Activated naive CD4-positive, alpha-beta T cell treated with anti-CD3 and anti-CD28 coated beads, Interleukin-2, amount 10 ng/mL, durations not matched to agents 7 days and 5 days (primary cell): ENCODE results near the gene SLAMF1.
A peak's percentile ranks its signal among the peaks of the same experiment; 100 is the strongest.

ENCODE experiments used
- CTCF ChIA-PET: fragments of 350-600 bp; sonication (Branson Sonifier 250); formaldehyde crosslinking; loops from one replicate; lab custom pipeline; 2021; ENCODE audit warnings: antibody characterized with exemption; lab: Charles Lee
- DNase-seq: peaks from one replicate; pipeline ENCODE4 v3.0.0-alpha.2; 2020
- H3K27ac Mint-ChIP-seq: one replicate; pipeline ENCODE4 v1.8.0; 2021; ENCODE audit warnings: mild to moderate bottlenecking, moderate library complexity, mixed read lengths
- H3K27me3 Mint-ChIP-seq: one replicate; pipeline ENCODE4 v1.8.0; 2021; ENCODE audit warnings: mild to moderate bottlenecking, mixed read lengths
- H3K36me3 Mint-ChIP-seq: one replicate; pipeline ENCODE4 v1.8.0; 2021; ENCODE audit warnings: mixed read lengths
- H3K4me1 Mint-ChIP-seq: one replicate; pipeline ENCODE4 v1.8.0; 2021; ENCODE audit warnings: mixed read lengths
- H3K4me3 Mint-ChIP-seq: one replicate; pipeline ENCODE4 v1.8.0; 2021; ENCODE audit warnings: mild to moderate bottlenecking, moderate library complexity, mixed read lengths
- H3K9me3 Mint-ChIP-seq: one replicate; pipeline ENCODE4 v1.8.0; 2021; ENCODE audit warnings: mixed read lengths

Gene SLAMF1

DNA sequence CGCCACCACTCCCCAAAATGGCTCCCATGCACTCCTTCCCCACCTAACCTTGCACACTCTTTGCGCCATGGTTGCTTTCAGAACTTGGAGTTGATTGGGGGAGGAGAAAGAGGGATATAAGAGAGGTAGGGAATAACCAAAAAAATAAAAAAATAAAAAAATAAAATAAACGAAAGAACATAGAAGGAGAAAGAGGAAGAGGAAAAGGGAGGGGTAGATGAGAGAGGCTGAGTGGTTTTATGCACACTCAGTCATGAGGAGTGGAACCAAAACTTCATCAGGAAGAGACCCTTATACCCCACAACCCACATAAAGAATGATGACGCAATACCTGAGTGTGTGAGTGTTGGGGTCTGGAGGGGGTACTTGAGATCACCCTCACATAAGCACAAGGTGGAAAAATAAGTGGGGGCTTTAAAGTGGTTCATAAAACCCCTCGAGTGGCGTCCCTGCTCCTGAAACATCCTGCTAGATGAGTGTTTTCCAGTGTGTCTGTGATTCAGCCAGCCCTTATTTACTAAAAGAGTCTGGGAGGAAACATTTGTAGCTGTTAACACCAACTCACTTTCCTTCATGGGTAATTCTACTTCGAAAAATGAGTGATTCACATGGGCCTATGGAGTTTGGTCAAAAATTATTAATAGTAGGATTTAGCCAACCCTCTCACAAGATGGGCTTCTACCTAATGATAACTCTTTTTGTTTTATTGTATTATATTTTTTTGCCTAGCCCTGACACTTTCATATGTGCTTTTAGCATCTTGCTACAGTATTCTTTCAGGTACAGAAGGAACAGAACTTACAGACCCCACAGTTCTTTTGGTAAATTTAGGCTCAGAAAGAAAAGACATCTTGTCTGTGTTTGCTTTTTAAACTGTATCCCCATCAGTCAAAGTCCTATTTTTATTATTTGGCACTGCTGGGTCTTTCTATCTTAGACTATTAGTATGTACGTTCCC lies 5.2 kb downstream of the SLAMF1 start:
- peaks cover 84% of the 10 kb centered on the region for H3K4me1 Mint-ChIP-seq
- H3K4me3 Mint-ChIP-seq, result peak overlapping the region; percentile 89
- H3K9me3 Mint-ChIP-seq, result no peaks in the 10 kb centered on the region
- H3K27me3 Mint-ChIP-seq, result no peaks in the 10 kb centered on the region
- peak overlapping the region; percentile 92 for H3K27ac Mint-ChIP-seq
- CTCF ChIA-PET, result interaction anchor here (1.2 to 2.5 kb wide), 5 partner anchors 13 to 33 kb away, joined by 3 to 23 read pairs (median 4); no protein-coding TSS in a partner anchor
- no peak for DNase-seq
- peaks cover 73% of the 10 kb centered on the region for H3K36me3 Mint-ChIP-seq

DNA sequence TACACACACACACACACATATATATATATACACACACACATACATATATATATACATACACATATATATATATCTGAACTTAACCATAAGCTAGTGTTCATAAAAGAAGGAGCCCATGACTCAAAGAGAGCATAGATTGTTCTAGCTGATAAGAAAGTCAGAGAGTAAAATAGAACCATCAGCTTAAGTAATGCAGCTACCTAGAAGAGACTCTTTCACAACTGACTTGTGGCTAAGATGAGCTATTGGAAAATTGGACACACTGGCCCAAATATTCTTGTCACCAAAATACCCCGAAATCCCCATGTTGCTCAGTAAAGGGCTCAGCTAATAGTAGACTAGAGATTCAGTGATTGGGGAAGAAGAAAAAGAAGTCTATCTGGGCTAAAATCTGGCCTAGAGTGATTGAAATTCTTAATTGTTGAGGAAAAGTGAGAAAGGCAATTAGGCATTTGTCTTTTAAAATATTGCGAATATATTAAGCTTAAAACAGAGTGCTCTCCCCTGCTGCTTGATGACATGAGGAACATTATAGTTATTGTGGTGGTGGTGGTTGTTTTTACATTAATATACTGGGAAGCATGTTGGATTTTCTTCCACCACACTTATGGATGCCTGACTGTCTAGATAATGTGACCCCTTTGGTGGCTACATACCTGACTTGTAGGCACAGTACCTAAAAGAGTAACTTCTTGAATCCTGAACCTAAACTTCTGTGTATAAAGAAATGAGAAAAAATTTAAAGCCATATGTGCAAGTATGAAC lies 6.3 kb downstream of the SLAMF1 start:
- no peaks in the 10 kb centered on the region for H3K9me3 Mint-ChIP-seq
- CTCF ChIA-PET, result interaction anchor here (0.7 to 2.5 kb wide), 9 partner anchors 12 to 41 kb away, joined by 3 to 23 read pairs (median 4); no protein-coding TSS in a partner anchor
- peaks cover 94% of the 10 kb centered on the region for H3K4me1 Mint-ChIP-seq
- H3K36me3 Mint-ChIP-seq, result peaks cover 78% of the 10 kb centered on the region
- no peak for DNase-seq
- H3K27ac Mint-ChIP-seq, result peak overlapping the region; percentile 92
- H3K27me3 Mint-ChIP-seq, result no peaks in the 10 kb centered on the region
- H3K4me3 Mint-ChIP-seq, result peak overlapping the region; percentile 89

DNA sequence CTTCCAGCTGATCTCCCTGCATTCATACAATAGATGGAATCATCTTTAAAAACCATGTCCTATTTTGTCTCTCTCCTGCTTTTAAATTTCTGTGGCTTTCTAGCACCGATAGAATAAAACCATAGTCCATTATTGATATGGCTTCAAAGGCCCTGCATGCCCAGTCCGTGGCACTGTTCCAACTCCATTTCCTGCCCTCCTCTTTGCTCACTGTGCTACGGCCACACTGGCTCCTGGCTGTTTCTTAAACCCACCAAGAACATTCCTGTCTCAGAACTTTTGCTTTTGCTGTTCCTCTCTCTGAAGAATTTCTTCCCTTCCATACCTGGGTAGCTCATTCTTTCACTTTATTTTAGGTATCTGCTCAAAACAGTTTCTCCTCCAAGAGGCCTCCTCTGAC lies 7.2 kb downstream of the SLAMF1 start:
- Mint-ChIP-seq H3K4me3 (peak overlapping the region; percentile 68), H3K9me3 (no peaks in the 10 kb centered on the region), H3K27me3 (no peaks in the 10 kb centered on the region), H3K4me1 (peaks cover 96% of the 10 kb centered on the region), H3K27ac (peak overlapping the region; percentile 94), H3K36me3 (peaks cover 77% of the 10 kb centered on the region)
- no peak for DNase-seq
- CTCF ChIA-PET, result interaction anchor here (0.7 to 2.5 kb wide), 7 partner anchors 12 to 42 kb away, joined by 3 to 23 read pairs (median 4); no protein-coding TSS in a partner anchor

DNA sequence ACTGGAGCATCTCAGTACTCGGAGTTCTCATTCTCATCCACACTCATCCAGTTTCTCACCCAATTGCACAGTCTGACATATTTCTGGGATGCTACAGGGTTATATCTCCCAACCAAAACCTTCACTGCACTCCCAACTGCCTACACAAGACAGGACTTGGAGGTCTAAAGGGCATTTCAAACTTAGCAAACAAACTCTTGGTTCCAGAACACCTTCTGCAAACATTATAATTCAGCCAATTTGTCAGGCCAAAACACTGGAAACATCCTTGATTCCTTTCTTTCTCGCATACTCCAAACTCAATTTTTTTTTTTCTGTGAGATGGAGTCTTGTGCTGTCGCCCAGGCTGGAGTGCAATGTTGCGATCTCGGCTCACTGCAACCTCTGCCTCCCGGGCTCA lies 7.9 kb downstream of the SLAMF1 start:
- Mint-ChIP-seq H3K9me3 (no peaks in the 10 kb centered on the region), H3K36me3 (peaks cover 77% of the 10 kb centered on the region), H3K27me3 (no peaks in the 10 kb centered on the region), H3K27ac (peak overlapping the region; percentile 94), H3K4me1 (peaks cover 96% of the 10 kb centered on the region), H3K4me3 (peak overlapping the region; percentile 68)
- CTCF ChIA-PET, result interaction anchor here (1.9 to 2.5 kb wide), 2 partner anchors 11 to 16 kb away, joined by 9 to 23 read pairs; no protein-coding TSS in a partner anchor
- DNase-seq, result no peak

DNA sequence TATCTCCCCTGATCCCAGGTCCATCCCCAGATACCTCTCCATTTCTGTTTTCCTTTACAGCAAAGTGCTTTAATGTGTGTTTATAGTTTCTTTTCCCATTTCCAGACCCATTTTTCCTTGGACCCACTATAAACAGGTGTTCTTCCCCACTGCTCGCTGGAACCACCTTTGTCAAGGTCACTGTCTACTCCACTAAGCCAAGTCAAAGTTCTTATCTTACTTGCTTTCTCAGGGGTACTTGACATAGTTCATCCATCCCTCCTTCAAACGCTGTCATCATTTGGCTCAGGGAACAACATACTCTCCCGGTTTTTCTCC lies 8.3 kb downstream of the SLAMF1 start:
- no peaks in the 10 kb centered on the region for H3K9me3 Mint-ChIP-seq
- no peaks in the 10 kb centered on the region for H3K27me3 Mint-ChIP-seq
- peaks cover 80% of the 10 kb centered on the region for H3K36me3 Mint-ChIP-seq
- CTCF ChIA-PET, result interaction anchor here (1.0 to 2.5 kb wide), 2 partner anchors 10 to 36 kb away, joined by 4 to 23 read pairs; no protein-coding TSS in a partner anchor
- peak overlapping the region; percentile 94 for H3K27ac Mint-ChIP-seq
- no peak for DNase-seq
- H3K4me1 Mint-ChIP-seq, result peaks cover 96% of the 10 kb centered on the region
- H3K4me3 Mint-ChIP-seq, result peak overlapping the region; percentile 68

DNA sequence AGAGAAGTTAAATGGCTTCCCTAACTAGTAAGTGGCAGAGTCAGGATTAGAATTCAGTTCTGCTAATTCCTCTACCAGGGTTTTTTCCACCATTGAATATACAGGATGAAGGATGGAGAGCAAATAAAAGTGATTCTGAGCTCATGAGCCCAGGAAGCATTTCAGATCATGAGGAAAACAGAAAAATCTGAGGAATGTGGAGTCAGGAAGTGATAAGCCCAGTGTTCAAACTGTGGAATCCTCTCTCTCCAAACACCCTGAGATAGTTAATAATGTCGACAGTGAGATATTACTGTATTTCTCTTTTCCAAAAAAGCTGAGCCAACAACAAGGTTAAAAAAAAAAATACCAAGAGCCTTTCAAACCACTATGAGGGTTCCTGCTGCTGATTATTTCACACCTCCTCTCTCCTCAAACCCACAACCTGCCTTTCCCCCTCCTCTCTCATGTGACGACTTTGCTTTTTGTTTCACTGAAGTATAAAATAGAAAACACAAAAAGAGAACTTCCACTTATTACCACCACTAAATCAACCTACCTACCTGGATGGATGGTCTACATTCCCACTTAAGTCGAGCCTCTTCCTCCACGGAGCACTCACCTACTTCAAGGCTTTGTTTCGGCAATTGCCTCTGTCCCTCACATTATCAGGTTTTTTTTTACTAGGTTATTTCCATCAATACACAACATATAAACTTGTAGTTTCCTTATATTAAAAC lies 8.9 kb downstream of the SLAMF1 start:
- peak overlapping the region; percentile 68 for H3K4me3 Mint-ChIP-seq
- CTCF ChIA-PET, result interaction anchor here (1.0 kb wide), 1 partner anchor 37 kb away, joined by 4 read pairs; no protein-coding TSS in a partner anchor
- H3K4me1 Mint-ChIP-seq, result peaks cover 96% of the 10 kb centered on the region
- no peaks in the 10 kb centered on the region for H3K9me3 Mint-ChIP-seq
- H3K27me3 Mint-ChIP-seq, result no peaks in the 10 kb centered on the region
- DNase-seq, result peak; percentile 70
- peaks cover 80% of the 10 kb centered on the region for H3K36me3 Mint-ChIP-seq
- peak overlapping the region; percentile 94 for H3K27ac Mint-ChIP-seq

DNA sequence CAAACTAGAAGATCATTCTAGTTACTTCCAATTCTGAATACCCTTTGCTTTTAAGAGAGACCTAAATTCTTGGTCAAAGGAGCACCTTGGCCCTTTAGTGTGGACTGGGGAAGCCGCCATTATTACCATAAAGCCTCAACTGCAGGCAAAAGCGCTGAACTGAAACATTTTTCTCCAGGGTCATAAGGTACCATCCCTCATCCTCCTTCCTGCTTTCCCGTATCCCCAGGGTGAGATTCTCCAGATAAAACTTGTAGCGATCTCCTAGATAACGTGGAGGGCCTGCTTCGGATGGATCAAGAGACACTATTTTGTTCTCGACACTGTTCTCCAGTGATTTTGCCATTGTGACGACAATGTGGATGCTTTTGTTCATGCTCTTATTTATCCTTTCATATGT lies 9.8 kb downstream of the SLAMF1 start:
- peak overlapping the region; percentile 68 for H3K4me3 Mint-ChIP-seq
- H3K27ac Mint-ChIP-seq, result peak overlapping the region; percentile 94
- H3K27me3 Mint-ChIP-seq, result no peaks in the 10 kb centered on the region
- no peak for DNase-seq
- no peaks in the 10 kb centered on the region for H3K9me3 Mint-ChIP-seq
- CTCF ChIA-PET, result no interaction called here
- peaks cover 94% of the 10 kb centered on the region for H3K4me1 Mint-ChIP-seq
- peaks cover 77% of the 10 kb centered on the region for H3K36me3 Mint-ChIP-seq

DNA sequence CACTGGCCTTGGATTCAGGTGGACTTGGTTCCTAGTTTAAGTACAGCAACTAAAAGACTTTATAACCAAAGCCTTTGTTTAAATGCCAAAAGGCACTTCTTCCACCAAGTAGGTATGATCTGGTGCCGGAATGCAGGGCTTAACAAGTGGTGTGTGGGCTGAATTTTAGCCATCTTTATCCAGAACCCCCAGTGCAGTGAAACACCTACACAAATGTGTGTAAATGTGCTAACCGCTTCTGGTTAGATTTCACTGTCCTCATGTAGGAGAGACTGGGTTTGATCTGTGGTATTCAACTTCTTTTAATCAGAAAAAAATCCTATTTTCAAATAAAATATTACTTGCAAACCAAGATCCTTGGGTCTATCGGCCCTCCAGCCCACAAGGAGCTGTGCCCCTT lies 10.3 kb downstream of the SLAMF1 start:
- CTCF ChIA-PET, result no interaction called here
- peaks cover 82% of the 10 kb centered on the region for H3K36me3 Mint-ChIP-seq
- H3K27ac Mint-ChIP-seq, result peak overlapping the region; percentile 11
- H3K4me3 Mint-ChIP-seq, result no peak overlapping the region
- no peaks in the 10 kb centered on the region for H3K9me3 Mint-ChIP-seq
- H3K27me3 Mint-ChIP-seq, result no peaks in the 10 kb centered on the region
- no peak for DNase-seq
- H3K4me1 Mint-ChIP-seq, result peaks cover 94% of the 10 kb centered on the region

DNA sequence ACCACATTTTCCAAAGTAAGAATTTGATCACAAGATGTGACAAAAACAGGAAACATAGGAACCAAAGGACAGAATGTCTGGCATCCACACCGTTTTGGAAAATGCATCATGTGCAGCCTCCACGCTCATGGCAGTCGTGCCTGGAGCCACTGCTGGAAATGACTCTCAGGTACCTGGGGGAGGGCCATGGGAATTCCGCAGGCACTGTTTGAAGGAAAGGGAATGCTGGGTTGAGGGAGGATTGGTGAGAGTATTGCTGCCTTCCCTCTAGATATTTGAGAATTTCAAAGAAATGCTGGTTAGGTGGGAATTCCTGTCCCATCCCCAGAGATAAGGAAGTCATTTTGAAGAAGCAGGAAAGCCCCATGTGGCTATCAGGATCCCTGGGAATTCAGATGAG lies 10.8 kb downstream of the SLAMF1 start:
- peaks cover 86% of the 10 kb centered on the region for H3K36me3 Mint-ChIP-seq
- no peak overlapping the region for H3K27ac Mint-ChIP-seq
- H3K27me3 Mint-ChIP-seq, result no peaks in the 10 kb centered on the region
- H3K4me1 Mint-ChIP-seq, result peaks cover 94% of the 10 kb centered on the region
- H3K4me3 Mint-ChIP-seq, result no peak overlapping the region
- H3K9me3 Mint-ChIP-seq, result no peaks in the 10 kb centered on the region
- CTCF ChIA-PET, result no interaction called here
- DNase-seq, result no peak

DNA sequence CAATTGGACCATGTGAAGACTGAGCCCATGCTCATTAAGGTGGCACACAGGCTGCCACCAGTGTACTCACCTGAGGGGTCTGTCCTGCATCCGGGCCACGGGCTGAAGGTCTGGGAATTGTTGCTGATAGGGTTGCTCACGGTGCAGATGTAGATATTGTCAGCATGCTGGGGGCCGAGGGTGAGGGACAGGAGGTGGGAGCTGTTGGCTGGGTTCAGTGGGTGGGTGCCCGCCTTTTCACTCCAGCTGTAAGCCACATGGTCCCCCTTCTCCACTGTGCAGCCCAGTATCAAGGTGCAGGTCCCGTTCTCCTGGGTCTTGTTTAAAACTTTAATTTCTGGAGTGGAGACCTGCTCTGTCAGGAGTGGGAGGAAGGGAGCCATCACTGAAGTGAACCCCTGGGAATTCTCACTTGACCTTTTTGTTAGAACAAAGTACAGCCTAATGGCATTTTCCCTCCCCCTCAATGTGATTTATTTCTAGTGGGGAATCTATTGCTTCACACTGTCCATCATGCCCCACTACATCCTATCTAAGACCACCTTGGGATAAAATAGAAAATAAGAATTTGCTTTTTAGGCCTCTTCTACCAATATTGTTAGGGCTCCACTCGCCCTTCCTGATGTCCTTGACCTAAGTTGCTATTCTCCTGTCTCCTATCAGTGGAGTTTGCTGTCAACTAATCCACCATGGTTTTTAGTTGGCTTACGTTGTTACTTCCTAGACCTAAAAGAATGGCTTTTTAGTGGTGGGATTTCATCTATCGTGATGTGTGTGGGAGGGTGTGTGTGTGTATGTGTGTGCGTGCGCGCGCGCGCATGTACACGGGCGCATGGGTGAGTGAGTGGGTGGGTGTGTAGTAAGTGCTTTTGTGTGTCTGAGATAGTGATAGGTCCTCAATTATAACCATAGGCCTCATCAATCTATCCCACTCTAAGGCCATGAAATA lies 12.0 kb downstream of the SLAMF1 start:
- no peaks in the 10 kb centered on the region for H3K9me3 Mint-ChIP-seq
- peaks cover 89% of the 10 kb centered on the region for H3K36me3 Mint-ChIP-seq
- peaks cover 96% of the 10 kb centered on the region for H3K4me1 Mint-ChIP-seq
- H3K27me3 Mint-ChIP-seq, result no peaks in the 10 kb centered on the region
- H3K4me3 Mint-ChIP-seq, result no peak overlapping the region
- no peak for DNase-seq
- CTCF ChIA-PET, result no interaction called here
- peak overlapping the region; percentile 60 for H3K27ac Mint-ChIP-seq

DNA sequence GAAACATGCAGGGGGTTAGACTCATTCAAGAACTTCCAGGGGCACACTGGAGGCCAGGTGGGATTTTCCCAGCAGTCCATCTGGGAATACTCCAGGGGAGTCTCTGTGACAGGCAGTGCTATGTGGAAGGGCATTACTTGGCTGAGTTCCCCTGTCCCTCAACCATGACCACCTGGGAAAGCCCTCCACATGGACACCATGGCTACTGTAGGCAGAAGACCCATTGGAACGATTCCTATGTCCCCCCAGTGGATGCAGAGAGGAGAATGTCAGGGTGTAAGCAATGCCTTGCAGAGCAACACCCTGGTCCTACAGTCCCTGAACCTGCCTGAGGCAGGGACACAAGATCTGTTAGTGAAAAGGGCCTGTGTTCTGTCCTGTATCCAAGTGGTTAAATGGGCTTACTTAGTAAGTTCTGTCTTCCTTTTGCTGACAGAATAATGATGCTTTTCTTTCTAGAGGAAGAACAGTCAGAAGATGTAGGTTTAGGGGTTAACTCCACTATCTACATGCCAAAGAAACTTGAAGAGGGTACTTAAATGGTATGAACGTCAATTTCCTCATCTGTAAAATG lies 13.4 kb downstream of the SLAMF1 start:
- no peak for DNase-seq
- Mint-ChIP-seq H3K4me3 (peak overlapping the region; percentile 17), H3K27me3 (no peaks in the 10 kb centered on the region), H3K9me3 (no peaks in the 10 kb centered on the region), H3K36me3 (peaks cover 84% of the 10 kb centered on the region), H3K27ac (peak overlapping the region; percentile 85), H3K4me1 (peaks cover 95% of the 10 kb centered on the region)
- CTCF ChIA-PET, result interaction anchor here (1.7 to 2.4 kb wide), 3 partner anchors 14 to 42 kb away, joined by 4 to 14 read pairs (median 7); partner anchors contain the start of gene SLAMF1

DNA sequence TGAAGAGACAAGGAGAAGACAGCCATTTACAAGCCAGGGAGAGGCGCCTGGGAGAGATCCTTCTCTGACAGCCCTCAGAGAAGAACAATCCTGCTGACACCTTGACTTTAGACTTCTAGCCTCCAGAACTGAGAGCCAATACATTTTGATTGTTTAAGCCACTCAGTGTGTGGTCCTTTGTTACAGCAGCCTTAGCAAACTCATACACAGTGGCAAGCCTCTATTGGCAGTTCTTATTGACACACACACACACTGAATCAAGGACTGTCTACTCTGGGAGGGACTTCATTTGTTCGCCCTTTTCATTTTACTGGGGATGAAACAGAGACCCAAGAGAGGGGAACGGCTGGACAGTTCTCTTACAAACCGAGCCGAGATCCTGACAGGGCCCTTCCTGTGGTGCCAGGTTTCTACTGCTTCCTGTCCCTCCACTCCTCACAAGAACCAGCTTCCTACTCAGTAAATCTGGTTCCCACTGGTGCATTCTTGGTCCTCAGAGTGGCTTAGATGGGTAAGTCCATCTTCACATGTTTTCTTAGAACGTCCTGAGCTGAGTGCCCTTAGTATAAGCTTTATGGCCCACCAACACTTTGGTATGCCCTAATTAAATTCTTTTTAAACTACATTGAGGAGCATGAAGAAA lies 14.7 kb downstream of the SLAMF1 start:
- CTCF ChIA-PET, result interaction anchor here (1.2 to 2.4 kb wide), 6 partner anchors 10 to 43 kb away, joined by 3 to 14 read pairs (median 4); partner anchors contain the start of gene SLAMF1
- peak overlapping the region; percentile 87 for H3K27ac Mint-ChIP-seq
- no peak for DNase-seq
- H3K9me3 Mint-ChIP-seq, result no peaks in the 10 kb centered on the region
- peaks cover 95% of the 10 kb centered on the region for H3K4me1 Mint-ChIP-seq
- H3K36me3 Mint-ChIP-seq, result peaks cover 83% of the 10 kb centered on the region
- no peak overlapping the region for H3K4me3 Mint-ChIP-seq
- H3K27me3 Mint-ChIP-seq, result no peaks in the 10 kb centered on the region
